Ureter (tissue), 1 donor: ENCODE results near the gene AGBL2. TPM values are rescaled to one million over a fixed set of nuclear protein-coding genes. Genes with fewer than 3 reads are reported as not detected.
"Not testable (repeated sequence)": the region's sequence is repeated elsewhere in the genome, so short reads cannot be mapped to it uniquely, and the experiment has no call there.

Source experiments
- DNase-seq: peaks from one replicate; pipeline ENCODE4 v3.0.0-alpha.2; 2020; ENCODE audit warnings: low spot score
- total RNA-seq: library from RNA; stranded (reverse); gene quantifications from one replicate; pipeline ENCODE4 v1.2.4, GENCODE V29; 2023
- donor health status: DM: yes; HTN: yes; CAD: no.

AGBL2 gene
- total RNA-seq, 1 donor from 2014 or later = 4.9 TPM

DNA sequence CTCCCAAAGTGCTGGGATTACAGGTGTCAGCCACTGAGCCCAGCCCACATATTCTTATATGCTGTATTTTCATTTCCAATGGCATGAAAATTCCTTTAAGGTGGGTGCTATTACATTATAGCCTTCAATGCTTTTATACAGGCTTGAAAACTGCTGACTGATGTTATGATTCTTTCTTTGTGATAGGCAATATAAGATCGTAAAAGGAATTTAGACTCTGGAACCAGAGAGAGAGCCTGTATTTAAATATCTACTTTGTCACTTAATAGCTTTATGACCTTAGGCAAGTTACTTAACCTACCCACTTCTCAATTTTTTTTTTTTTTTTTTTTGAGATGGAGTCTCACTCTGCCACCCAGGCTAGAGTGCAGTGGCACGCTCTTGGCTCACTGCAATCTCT lies 26.2 kb downstream of the AGBL2 start:
- no peak for DNase-seq

DNA sequence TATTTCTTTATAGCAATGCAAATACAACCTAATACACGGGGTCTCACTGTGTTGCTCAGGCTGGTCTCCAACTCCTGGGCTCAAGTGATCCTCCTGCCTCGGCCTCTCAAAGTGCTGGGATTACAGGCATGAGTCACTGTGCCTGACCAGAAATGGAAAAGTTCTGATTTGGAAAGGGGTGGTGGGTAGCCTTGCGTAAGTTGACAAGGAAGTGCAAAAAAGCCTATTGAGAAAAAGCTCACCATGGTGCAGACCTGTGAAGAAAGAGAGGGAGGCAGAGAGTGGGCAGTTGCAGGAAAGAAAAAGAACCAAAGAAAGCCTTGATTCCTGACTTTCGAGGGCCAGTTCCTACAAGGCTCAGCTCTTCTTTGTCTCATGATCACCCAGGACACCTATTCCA lies 27.1 kb downstream of the AGBL2 start:
- DNase-seq = no peak

DNA sequence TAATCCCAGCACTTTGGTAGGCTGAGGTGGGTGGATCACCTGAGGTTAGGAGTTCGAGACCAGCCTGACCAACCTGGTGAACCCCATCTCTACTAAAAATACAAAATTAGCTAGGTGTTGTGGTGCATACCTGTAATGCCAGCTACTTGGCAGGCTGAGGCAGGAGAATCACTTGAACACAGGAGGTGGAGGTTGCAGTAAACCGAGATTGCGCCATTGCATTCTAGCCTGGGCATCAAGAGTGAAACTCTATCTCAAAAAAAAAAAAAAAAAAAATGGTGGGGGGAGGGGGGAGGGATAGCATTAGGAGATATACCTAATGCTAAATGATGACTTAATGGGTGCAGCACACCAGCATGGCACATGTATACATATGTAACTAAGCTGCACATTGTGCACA lies 28.5 kb downstream of the AGBL2 start:
- not testable (repeated sequence) for DNase-seq

DNA sequence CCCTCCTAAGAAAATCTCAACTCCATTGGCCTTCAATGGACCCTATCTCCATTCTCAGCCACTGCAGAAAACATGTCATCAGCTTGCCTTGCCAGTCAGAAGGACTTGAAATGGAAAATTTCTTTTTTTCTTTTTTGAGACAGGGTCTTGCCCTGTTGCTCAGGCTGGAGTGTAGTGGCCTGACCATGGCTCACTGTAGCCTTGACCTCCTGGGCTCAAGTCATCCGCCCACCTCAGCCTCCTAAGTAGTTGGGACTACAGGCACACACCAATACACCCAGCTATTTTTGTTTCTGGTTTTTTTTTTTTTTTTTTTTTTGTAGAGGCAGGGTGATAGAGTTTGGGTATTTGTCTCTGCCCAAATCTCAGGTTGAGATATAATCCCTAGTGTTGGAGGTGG lies 29.0 kb downstream of the AGBL2 start:
- no peak for DNase-seq

DNA sequence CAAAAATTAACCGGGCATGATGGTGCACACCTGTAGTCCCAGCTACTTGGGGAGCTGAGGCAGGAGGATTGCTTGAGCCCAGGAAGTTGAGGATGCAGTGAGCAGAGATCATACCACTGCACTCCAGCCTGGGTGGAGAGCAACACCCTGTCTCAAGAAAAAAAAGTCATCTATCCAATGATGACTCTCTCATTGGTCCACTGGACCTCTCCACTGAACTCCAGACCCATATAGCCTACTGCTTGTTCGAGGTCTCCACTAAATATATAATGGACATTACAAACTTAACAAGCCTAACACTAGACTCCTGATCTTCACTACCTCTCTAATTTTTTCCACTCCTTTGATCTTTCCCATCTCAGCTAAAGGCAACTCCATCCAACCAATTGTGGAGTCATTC lies 39.3 kb downstream of the AGBL2 start:
- no peak for DNase-seq

DNA sequence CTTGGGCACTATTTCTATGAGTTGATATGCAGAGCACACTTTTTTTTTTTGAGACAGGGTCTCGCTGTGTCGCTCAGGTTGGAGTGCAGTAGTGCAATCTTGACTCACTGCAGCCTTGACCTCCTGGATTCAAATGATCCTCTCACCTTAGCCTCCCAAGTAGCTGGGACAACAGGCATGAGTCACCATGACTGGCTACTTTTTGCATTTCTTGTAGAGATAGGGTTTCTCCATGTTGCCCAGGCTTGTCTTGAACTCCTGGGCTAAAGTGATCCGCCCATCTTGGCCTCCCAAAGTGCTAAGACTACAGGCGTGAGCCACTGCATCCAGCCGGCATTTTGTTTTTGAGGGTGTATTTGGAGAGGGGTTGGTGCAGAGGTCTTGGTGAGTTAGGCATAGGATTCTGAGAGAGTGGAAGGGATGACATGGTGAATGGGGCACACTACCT lies 42.9 kb downstream of the AGBL2 start:
- DNase-seq = no peak

DNA sequence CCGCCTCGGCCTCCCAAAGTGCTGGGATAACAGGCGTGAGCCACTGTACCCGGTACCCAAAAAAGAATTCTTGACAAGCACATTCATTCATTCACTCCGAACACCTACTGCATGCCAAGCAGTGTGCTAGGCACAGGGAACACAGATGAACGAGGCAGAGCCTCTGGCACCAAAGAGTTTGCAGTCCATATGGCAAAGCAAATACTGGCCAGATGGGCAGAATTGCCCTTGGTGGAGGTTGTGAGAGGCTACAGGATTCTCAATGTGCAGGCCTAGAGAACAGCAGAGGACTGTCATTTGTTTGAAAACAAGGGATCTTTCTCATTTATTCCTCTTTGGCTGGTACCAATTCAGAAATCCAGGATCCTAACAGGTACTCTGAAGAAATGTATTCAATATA lies 45.3 kb downstream of the AGBL2 start:
- DNase-seq = no peak

DNA sequence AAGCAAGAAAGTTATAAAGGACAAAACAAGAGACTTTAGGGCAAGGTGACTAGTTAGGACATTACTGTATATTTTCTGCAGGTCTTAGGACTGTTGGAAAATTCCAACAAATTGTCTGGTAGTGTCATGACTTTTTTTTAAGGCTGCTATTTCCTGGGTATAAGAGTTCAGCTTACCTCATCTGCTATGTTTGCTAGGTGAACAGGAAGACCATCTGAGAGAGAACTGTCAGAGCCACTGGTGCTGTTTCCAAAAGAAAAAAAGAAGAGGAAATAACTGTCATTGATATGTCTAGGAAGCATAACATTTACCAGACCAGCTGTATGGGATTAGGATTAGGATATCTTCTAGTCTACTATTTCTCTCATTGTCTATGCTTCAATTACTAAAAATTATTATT lies 46.5 kb downstream of the AGBL2 start:
- DNase-seq = no peak

DNA sequence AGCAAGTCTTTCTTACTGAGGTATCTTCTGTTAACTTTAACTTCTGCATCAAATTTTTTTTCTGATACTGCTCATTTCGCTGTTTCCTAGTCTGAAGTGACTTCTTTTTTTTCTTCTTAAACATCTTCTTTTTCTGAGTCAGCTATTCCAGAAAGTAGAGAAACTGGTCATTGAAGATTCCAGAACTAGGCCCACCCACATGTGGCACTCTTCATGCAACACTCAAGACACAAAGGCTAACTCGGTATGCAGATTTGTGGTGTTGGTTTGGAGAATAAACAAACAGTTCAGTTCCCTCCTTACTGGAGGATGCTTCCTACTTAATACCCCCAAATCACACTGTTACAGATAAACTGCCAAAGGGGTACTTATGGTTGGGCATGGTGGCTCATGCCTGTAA lies 47.6 kb downstream of the AGBL2 start:
- DNase-seq = no peak

DNA sequence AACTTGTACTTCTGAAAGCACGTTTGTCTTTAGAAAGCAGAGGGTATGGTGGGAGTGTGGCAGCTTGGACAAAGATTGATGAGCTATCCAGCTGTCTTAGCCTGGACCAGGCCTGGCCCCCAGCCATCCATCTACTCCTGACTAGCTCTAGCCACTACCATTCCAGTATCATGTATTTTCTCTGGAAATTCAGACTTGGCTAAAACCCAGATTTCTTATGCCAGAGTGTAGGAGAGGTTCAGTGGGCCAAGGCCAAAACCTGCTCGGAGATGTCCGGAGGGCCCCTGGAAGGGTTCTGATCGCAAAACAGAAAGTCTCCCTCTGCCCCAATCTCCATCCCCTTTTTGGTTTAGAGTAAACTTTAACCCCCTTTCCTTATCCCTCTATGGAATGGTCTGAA lies 48.0 kb downstream of the AGBL2 start:
- DNase-seq = no peak

DNA sequence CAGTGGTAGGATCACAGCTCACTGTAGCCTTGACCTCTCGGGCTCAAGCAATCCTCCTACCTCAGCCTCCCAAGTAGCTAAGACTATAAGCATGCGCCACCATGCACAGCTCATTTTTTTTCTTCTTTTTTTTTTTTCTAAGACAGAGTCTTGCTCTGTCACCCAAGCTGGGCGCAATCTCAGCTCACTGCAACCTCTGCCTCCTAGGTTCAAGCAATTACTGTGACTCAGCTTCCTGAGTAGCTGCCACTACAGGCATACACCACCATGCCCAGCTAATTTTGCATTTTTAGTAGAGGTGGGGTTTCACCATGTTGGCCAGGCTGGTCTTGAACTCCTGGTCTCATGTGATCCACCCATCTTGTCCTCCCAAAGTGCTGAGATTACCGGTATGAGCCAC lies 50.2 kb downstream of the AGBL2 start:
- not testable (repeated sequence) for DNase-seq

DNA sequence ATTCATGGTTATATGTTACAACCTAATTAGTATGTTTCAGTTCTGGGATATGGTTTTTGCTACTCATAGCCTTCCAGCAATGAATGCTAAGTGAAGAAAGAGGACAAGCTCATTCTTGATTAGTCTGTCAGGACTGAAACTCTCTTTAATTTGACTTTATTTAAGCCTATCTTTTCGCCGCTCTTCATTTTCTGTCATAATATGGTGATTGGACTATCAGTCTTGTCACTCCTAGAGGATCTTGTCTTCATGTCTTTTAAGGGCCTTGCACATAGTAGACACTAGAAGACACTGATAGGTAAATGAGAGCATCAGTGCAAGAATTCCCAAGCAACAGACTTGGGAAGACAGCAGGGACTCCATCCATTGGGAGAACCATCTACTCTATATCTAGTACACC lies 53.9 kb downstream of the AGBL2 start:
- no peak for DNase-seq

DNA sequence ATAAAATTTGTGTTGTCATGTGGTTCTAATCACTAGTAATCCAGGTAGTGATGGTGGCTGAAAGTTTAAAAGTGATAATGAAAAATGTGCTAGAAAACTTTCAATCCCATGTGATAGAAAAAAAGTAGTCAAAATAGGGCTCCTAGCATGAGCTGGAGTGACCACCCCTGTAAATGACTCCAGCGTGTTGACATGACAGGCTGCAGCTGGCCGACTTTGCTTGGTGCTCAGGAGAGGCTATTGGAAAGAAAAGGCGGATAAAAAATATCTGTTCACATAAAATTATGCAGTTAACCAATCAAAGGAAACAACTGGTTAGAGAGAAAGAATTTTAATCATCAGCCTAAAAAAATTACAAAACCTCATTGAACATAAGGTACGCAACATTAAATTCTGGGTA lies 55.9 kb downstream of the AGBL2 start:
- DNase-seq = no peak

DNA sequence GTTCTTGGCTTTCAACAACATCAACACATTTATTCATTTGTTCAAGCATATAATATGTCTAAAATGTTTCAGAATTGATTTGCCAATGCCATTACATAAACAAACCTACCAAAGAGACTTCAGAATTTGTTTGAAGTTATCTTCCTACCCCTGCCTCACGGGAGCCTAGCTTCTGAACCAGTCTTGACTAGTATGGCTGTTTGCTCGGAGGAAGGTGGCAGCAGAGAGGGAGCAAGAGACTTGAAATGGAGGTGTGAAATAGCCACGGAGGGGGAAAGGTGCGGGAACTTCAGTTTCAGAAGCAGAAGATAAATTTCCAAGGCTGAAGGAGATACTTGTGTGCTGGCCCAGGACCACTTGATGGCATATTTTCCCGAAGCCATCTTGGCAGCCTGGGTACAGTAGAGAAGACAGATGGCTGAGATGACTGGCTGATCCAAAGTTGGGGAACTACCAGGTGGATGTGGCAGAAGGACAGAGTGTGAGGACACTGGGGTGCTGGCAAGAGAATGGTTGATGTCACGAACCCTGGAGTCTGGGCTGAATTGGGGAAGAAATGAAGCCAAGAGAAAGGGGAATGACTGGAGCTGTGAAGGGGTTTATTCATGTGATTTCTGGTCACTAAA lies 58.8 kb downstream of the AGBL2 start:
- DNase-seq = no peak

DNA sequence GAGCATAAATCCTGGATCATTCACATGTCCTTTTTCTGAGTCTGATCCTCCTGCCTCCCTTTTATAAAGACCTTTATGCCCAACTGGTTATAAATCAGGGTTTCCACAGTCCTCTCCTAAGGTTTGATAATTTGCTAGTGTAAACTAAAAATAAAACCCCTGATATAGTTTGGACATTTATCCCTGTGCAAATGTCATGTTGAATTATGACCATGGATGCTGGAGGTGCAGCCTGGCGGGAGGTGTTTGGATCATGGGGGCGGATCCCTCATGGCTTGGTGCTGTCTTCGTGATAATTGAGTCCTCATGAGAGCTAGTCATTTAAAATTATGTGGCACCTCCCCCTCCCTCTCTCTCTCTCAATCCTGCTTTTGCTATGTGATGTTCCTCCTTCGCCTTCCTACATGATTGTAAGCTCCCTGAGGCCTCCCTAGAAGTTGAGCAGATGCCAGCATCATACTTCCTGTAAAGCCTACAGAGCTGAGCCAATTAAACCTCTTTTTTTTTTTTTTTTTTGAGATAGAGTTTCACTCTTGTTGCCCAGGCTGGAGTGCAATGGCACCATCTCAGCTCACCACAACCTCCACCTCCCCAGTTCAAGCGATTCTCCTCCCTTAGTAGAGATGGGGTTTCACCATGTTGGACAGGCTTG lies 63.2 kb downstream of the AGBL2 start:
- DNase-seq = no peak

DNA sequence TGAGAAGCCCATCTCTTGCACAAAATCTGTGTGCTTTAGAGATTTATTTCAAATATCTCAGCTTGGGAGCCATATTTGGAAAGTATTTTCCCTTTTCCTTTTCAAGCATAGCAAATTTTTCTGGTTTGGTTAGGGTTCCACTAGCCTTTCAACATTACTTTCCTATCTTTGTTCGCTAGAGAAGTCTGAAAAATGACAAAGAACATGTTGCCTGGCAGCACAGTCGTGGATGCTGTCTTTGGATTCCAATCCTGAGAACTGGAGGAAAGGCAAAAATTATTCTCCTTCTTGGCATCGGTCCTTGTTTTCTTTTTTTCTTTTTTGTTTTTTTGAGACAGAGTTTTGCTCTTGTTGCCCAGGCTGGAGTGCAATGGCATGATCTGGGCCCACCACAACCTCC lies 65.9 kb downstream of the AGBL2 start:
- no peak for DNase-seq

DNA sequence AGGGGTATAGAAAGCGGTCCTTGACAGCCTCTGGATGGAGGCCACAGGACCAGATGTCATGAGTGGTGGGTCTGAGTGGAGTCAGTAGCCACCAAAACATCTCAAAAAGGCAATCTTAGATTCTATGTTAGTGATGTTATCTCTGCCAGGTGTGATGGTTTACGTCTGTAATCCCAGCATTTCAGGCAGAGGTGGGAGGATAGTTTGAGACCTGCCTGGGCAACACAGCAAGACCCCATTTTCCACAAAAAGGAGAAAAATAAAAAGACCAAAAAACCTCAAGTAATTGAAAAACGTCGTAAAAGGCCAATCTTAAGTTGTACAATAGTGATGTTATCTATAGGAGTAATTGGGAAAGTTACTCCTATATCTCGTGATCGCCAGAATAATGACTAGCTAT lies 69.2 kb downstream of the AGBL2 start:
- no peak for DNase-seq

DNA sequence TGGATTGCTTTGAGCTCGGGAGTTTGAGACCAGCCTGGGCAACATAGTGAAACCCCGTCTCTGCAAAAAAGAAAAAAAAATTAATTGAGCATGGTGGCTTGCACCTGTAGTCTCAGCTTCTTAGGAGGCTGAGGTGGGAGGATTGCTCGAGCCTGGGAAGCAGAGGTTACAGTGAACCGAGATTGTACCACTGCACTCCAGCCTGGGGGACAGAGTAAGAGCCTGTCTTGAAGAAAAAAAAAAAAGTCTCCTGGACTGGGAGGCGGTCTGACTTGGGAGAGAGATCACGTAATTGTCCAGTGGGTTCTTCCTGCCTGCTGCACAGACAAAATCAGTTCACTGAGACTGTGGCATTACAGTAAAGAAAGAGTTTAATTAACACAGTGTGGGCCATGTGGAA lies 69.7 kb downstream of the AGBL2 start:
- DNase-seq = no peak

DNA sequence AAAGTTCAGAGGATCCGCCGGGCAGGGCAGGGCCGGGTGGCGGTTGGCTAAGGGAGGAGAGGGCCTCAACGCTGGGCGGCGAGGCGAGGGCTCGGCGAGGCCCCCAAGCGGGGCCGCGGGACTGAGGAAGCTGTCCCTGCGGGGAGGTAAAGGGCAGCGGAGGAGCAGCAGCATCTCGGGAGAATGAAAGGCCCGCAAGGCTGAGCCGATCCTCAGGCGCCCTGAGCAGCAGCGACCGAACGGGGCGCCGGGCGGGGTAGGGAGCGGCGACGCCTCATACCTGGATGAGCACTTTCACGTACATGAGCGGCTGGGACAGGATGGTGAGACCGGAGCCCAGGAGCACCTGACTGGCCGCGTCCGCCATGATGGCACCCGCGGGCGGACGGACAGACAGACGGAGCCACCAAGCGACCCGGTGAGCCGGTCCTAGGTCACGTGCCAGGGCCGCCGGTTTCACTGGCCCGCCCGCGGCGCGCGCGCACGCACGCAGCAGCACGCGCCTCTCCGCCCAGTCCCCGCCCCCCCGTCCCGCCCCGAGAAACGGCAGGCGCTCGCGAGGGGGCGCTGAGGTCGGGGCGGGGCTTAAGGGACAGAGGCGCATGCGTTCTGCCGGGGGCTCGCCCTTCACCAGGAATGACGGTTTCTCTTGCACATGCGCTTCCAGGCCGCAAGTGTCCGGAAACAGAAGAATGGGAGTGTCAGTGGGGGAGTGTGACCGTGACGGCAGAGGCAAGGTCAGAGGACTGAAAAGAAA lies 72.9 kb downstream of the AGBL2 start, which contains the start of gene MTCH2:
MTCH2 (minus strand) TSS at position 461 of the 757 bp plus-strand sequence; CDS start at position 367, 94 bp downstream.
- peak; percentile 97 for DNase-seq

DNA sequence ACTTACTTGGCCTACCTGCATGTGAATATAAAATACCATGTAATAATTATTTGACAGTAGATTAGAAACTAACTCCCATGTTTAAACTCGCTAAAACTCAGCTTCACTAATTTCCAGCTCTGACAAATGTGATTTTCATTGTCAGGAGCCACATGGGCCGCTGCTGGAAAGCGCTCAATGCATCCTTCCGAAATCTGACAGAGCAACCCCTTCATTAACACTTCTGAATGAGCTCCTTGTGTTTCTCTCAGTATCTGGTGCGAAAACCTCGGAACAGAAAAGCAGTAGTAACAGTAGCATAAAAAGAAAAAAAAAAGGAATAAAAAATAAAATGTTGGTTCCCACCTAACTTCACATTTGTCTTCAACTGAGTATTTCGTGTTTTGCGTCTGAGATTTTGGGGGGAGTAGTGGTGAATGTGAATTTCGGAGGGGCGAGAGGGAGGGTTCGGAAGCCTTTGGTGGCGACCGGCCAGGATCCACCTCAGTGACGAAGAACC lies 73.5 kb downstream of the AGBL2 start:
- DNase-seq = no peak

DNA sequence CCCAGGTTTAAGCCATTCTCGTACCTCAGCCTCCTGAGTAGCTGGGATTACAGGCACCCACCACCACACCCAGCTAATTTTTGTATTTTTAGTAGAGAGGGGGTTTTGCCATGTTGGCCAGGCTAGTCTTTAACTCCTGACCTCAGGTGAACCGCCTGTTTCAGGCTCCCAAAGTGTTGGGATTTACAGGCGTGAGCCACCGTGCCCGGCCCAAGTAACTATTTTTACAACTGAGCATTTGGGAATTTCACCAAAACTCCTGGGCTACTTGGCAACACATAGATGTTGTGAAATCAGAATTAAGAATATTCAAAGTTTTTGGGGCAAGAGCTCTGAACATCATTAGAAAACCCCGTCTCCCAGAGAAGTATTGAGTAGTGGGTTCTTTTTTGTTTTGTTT lies 74.7 kb downstream of the AGBL2 start:
- not testable (repeated sequence) for DNase-seq

DNA sequence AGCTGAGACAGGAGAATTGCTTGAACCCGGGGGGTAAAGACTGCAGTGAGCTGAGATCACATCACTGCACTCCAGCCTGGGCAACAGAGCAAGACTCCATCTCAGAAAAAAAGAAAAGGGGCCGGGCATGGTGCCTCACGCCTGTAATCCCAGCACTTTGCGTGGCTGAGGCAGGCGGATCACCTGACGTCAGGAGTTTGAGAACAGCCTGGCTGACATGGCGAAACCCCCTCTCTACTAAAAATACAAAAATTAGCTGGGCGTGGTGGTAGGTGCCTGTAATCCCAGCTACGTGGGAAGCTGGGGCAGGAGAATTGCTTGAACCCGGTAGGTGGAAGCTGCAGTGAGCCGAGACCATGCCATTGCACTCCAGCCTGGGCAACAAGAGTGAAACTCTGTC lies 78.8 kb downstream of the AGBL2 start:
- not testable (repeated sequence) for DNase-seq

DNA sequence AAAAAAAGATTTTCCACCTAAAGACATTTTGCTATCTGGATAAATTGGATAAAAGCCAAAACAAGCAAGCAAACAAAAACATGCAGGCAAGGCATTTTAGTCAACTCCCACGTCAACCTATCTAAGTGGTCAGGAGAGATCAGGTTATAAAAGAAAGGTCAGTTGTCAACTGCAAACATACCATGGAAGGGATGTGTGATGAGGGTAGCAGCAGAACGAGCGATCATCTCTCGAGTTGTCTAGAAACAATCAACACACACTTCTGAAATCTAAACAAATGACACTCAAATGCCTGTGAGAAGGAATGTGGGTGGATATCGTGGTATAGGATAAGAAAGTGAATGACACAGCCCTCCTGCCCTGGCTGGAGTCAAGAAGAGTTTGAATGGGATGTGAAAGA lies 83.7 kb downstream of the AGBL2 start:
- DNase-seq = no peak
